Measurements from ENCODE around the gene ALAD.
A peak's percentile ranks its signal among the peaks of the same experiment; 100 is the strongest.
"Not testable (repeated sequence)": the region's sequence is repeated elsewhere in the genome, so short reads cannot be mapped to it uniquely, and the experiment has no call there.

The ALAD gene

GRCh38 chr9:113397203-113397631, 3.9 kb downstream of the ALAD start:
- DNase-seq = no peak

- DNase-seq = no peak
These were observed 5.9 kb downstream of the ALAD start for GRCh38 chr9:113395000-113395861.

- DNase-seq = no peak
These were observed 7.8 kb downstream of the ALAD start for GRCh38 chr9:113393281-113393680.

GRCh38 chr9:113391917-113392316, 9.2 kb downstream of the ALAD start:
- DNase-seq = no peak

- no peak for DNase-seq
These were observed 10.7 kb downstream of the ALAD start for GRCh38 chr9:113390192-113390960.

- DNase-seq = no peak
These were observed 11.6 kb downstream of the ALAD start for GRCh38 chr9:113389451-113389850.

- no peak for DNase-seq
These were observed 12.3 kb downstream of the ALAD start for GRCh38 chr9:113388833-113389232.

GRCh38 chr9:113387560-113388230, 13.4 kb downstream of the ALAD start:
- DNase-seq = no peak

GRCh38 chr9:113386571-113387393, 14.3 kb downstream of the ALAD start:
- no peak for DNase-seq

- DNase-seq = peak; percentile 4 to 48
These were observed 19.1 kb downstream of the ALAD start for GRCh38 chr9:113381909-113382411.

GRCh38 chr9:113381441-113381840, 19.6 kb downstream of the ALAD start:
- DNase-seq = not testable (repeated sequence)

- DNase-seq = no peak
These were observed 20.2 kb downstream of the ALAD start for GRCh38 chr9:113380869-113381378.

GRCh38 chr9:113379829-113380210, 21.3 kb downstream of the ALAD start:
- DNase-seq = not testable (repeated sequence)

GRCh38 chr9:113379094-113379828, 21.8 kb downstream of the ALAD start:
- DNase-seq = not testable (repeated sequence)

- DNase-seq = peak; percentile 8 to 82
These were observed 24.2 kb downstream of the ALAD start, which contains the start of gene HDHD3 for GRCh38 chr9:113376634-113377567. Gene HDHD3, minus strand, starts transcription at chr9:113376986. Its CDS starts 2,632 bp downstream, at chr9:113374354.

- DNase-seq = no peak
These were observed 25.7 kb downstream of the ALAD start for GRCh38 chr9:113375057-113376023.

GRCh38 chr9:113373676-113374392, 27.2 kb downstream of the ALAD start:
- no peak for DNase-seq

- no peak for DNase-seq
These were observed 27.8 kb downstream of the ALAD start for GRCh38 chr9:113373256-113373655.

Measured in NCI-H526 (cell line).